Measurements from ENCODE around the gene C8A. TPM values are rescaled to one million over a fixed set of nuclear protein-coding genes. Genes with fewer than 3 reads are reported as not detected.

C8A gene
- total and polyA plus RNA-seq, 2 donors (not counting 1 experiment from before 2014, with no cell fraction given): not detected

GRCh38 chr1:56915960-56916359 lies 61.4 kb downstream of the C8A start:
- Histone ChIP-seq H3K9me3 (ENCODE audit: control insufficient read depth, insufficient read depth, low read depth, low read length) (no peaks in the 10 kb centered on the region), H3K4me2 (ENCODE audit: extremely low read depth, insufficient read depth, low read length) (no peak overlapping the region), H3K27me3 (ENCODE audit: control insufficient read depth, insufficient read depth, low read length) (no peaks in the 10 kb centered on the region), H4K20me1 (ENCODE audit: control insufficient read depth, extremely low read depth, insufficient read depth, low read length) (no peaks in the 10 kb centered on the region), H3K4me3 (replicated peaks in 1 of 4; ENCODE audit: control extremely low read depth in 1 of 4, insufficient read depth in 1 of 4, low read depth in 3 of 4, low read length in 4 of 4) (no peak overlapping the region), H3K4me1 (ENCODE audit: control insufficient read depth, extremely low read depth, insufficient read depth, low read length) (no peaks in the 10 kb centered on the region), H3K79me2 (ENCODE audit: control insufficient read depth, insufficient read depth, low read length) (no peaks in the 10 kb centered on the region), H3K9ac (ENCODE audit: insufficient read depth, low read length) (no peak overlapping the region), H3K27ac (ENCODE audit: insufficient read depth, low read length) (no peak overlapping the region), H2AFZ (ENCODE audit: low read length) (no peak overlapping the region), H3K36me3 (ENCODE audit: control insufficient read depth, insufficient read depth, low read length) (no peaks in the 10 kb centered on the region)
- no peak for DNase-seq (ENCODE audit: low read depth in 2 of 2)
- TF ChIP-seq, protein P1, sequence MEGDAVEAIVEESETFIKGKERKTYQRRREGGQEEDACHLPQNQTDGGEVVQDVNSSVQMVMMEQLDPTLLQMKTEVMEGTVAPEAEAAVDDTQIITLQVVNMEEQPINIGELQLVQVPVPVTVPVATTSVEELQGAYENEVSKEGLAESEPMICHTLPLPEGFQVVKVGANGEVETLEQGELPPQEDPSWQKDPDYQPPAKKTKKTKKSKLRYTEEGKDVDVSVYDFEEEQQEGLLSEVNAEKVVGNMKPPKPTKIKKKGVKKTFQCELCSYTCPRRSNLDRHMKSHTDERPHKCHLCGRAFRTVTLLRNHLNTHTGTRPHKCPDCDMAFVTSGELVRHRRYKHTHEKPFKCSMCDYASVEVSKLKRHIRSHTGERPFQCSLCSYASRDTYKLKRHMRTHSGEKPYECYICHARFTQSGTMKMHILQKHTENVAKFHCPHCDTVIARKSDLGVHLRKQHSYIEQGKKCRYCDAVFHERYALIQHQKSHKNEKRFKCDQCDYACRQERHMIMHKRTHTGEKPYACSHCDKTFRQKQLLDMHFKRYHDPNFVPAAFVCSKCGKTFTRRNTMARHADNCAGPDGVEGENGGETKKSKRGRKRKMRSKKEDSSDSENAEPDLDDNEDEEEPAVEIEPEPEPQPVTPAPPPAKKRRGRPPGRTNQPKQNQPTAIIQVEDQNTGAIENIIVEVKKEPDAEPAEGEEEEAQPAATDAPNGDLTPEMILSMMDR (conservative IDR thresholded peaks at IDR 0.05 in 1 of 2, IDR thresholded peaks at IDR 0.05 in 1 of 2; ENCODE audit: low read depth in 1 of 2, low read length in 2 of 2): no peak
- no peak for TF ChIP-seq EZH2 (IDR thresholded peaks at IDR 0.05; ENCODE audit: low read length, missing control alignments)

DNA sequence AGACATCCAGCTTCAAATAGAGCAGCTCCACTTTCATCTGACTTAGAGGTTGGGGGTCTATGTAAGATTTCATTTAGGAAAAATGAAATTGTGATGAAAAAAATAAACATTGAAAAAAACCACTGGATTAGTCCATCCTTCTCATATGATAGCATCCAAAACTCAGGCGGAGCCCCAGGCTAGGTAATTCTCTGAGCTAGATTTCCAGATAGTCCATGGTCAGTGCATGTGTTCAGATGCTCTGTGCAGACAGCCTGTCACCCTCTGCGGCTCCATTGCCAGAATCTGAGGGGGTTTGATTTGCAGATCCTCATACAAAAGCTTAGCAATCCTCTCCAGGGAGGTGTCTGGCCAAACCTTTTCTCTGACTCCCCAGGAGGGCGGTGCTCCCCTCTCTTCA lies 62.0 kb downstream of the C8A start:
- no peak for TF ChIP-seq EZH2 (IDR thresholded peaks at IDR 0.05; ENCODE audit: low read length, missing control alignments)
- TF ChIP-seq, protein P1 (conservative IDR thresholded peaks at IDR 0.05 in 1 of 2, IDR thresholded peaks at IDR 0.05 in 1 of 2; ENCODE audit: low read depth in 1 of 2, low read length in 2 of 2): no peak
- no peak overlapping the region for H3K9ac ChIP-seq (ENCODE audit: insufficient read depth, low read length)
- no peak overlapping the region for H3K27ac ChIP-seq (ENCODE audit: insufficient read depth, low read length)
- no peak for DNase-seq (ENCODE audit: low read depth in 2 of 2)
- no peaks in the 10 kb centered on the region for H4K20me1 ChIP-seq (ENCODE audit: control insufficient read depth, extremely low read depth, insufficient read depth, low read length)
- no peaks in the 10 kb centered on the region for H3K4me1 ChIP-seq (ENCODE audit: control insufficient read depth, extremely low read depth, insufficient read depth, low read length)
- no peak overlapping the region for H3K4me2 ChIP-seq (ENCODE audit: extremely low read depth, insufficient read depth, low read length)
- no peaks in the 10 kb centered on the region for H3K9me3 ChIP-seq (ENCODE audit: control insufficient read depth, insufficient read depth, low read depth, low read length)
- no peaks in the 10 kb centered on the region for H3K27me3 ChIP-seq (ENCODE audit: control insufficient read depth, insufficient read depth, low read length)
- no peaks in the 10 kb centered on the region for H3K79me2 ChIP-seq (ENCODE audit: control insufficient read depth, insufficient read depth, low read length)
- H2AFZ ChIP-seq (ENCODE audit: low read length): no peak overlapping the region
- H3K4me3 ChIP-seq (replicated peaks in 1 of 4; ENCODE audit: control extremely low read depth in 1 of 4, insufficient read depth in 1 of 4, low read depth in 3 of 4, low read length in 4 of 4): no peak overlapping the region
- H3K36me3 ChIP-seq (ENCODE audit: control insufficient read depth, insufficient read depth, low read length): no peaks in the 10 kb centered on the region

DNA sequence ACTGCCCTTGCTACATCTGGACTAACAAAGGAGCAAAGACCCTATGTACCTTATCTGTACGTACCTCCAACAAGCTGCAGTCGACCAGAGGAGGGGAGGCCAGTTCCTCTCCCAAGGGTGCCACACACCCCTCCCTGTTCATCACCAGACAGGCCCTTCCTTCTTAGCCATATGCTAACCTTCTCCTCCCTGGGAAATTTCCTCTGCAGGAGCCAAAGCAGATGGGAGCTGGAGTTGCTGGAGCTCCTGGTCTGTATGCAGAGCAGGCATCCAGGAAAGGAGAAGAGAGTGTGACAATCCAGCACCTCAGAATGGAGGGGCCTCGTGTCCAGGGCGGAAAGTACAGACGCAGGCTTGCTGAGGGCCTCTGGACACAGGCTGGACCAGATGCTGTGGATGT lies 62.8 kb downstream of the C8A start:
- no peak overlapping the region for H3K4me2 ChIP-seq (ENCODE audit: extremely low read depth, insufficient read depth, low read length)
- no peak overlapping the region for H2AFZ ChIP-seq (ENCODE audit: low read length)
- H3K27me3 ChIP-seq (ENCODE audit: control insufficient read depth, insufficient read depth, low read length): no peaks in the 10 kb centered on the region
- no peaks in the 10 kb centered on the region for H3K79me2 ChIP-seq (ENCODE audit: control insufficient read depth, insufficient read depth, low read length)
- no peaks in the 10 kb centered on the region for H3K4me1 ChIP-seq (ENCODE audit: control insufficient read depth, extremely low read depth, insufficient read depth, low read length)
- H4K20me1 ChIP-seq (ENCODE audit: control insufficient read depth, extremely low read depth, insufficient read depth, low read length): no peaks in the 10 kb centered on the region
- no peak overlapping the region for H3K27ac ChIP-seq (ENCODE audit: insufficient read depth, low read length)
- H3K36me3 ChIP-seq (ENCODE audit: control insufficient read depth, insufficient read depth, low read length): no peaks in the 10 kb centered on the region
- H3K9ac ChIP-seq (ENCODE audit: insufficient read depth, low read length): no peak overlapping the region
- no peak for DNase-seq (ENCODE audit: low read depth in 2 of 2)
- H3K4me3 ChIP-seq (replicated peaks in 1 of 4; ENCODE audit: control extremely low read depth in 1 of 4, insufficient read depth in 1 of 4, low read depth in 3 of 4, low read length in 4 of 4): no peak overlapping the region
- H3K9me3 ChIP-seq (ENCODE audit: control insufficient read depth, insufficient read depth, low read depth, low read length): no peaks in the 10 kb centered on the region
- TF ChIP-seq EZH2 (IDR thresholded peaks at IDR 0.05; ENCODE audit: low read length, missing control alignments): no peak
- TF ChIP-seq, protein P1 (conservative IDR thresholded peaks at IDR 0.05 in 1 of 2, IDR thresholded peaks at IDR 0.05 in 1 of 2; ENCODE audit: low read depth in 1 of 2, low read length in 2 of 2): no peak

Data from fibroblast of lung (primary cell).